ENCODE results near the gene RPRD2.

DNA sequence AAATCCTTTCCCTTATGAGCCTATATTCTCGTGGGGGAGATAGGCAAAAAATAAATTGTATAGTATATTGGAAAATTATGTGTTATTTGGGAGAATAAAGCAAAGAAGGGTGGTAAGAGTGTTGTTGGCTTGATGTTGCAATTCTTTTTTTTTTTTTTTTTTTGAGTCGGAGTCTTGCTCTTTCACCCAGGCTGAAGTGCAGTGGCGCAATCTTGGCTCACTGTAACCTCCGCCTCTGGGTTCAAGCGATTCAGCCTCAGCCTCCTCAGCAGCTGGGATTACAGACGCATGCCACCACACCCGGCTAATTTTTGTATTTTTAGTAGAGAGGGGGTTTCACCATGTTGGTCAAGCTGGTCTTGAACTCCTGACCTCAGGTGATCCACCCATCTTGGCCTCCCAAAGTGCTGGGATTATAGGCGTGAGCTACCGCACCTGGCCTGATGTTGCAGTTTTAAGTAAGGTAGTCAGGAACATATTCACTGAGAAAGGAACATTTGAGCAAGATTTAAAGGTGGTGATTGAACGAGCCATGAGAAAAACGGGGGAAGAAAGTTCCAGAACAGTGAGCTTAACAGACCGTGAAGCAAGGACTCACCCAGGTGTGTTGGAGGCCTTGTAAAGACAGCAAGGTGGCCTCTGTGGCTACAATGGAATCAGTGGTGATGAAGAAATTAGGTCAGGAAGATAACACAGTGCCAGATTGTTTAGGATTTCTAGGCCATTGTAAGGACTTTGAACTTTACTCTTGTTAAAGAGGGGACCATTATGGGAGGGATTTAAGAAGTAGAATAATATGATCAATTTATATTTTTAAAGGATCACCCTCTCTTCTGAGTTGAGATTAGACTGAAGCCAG is 45.8 kb downstream of the RPRD2 start:
- TF ChIP-seq, protein P1, sequence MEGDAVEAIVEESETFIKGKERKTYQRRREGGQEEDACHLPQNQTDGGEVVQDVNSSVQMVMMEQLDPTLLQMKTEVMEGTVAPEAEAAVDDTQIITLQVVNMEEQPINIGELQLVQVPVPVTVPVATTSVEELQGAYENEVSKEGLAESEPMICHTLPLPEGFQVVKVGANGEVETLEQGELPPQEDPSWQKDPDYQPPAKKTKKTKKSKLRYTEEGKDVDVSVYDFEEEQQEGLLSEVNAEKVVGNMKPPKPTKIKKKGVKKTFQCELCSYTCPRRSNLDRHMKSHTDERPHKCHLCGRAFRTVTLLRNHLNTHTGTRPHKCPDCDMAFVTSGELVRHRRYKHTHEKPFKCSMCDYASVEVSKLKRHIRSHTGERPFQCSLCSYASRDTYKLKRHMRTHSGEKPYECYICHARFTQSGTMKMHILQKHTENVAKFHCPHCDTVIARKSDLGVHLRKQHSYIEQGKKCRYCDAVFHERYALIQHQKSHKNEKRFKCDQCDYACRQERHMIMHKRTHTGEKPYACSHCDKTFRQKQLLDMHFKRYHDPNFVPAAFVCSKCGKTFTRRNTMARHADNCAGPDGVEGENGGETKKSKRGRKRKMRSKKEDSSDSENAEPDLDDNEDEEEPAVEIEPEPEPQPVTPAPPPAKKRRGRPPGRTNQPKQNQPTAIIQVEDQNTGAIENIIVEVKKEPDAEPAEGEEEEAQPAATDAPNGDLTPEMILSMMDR (conservative IDR thresholded peaks at IDR 0.05 in 1 of 2, IDR thresholded peaks at IDR 0.05 in 1 of 2; ENCODE audit: extremely low read depth in 1 of 2, insufficient read depth in 1 of 2, low read depth in 1 of 2, low read length in 2 of 2): no peak
- no peak for TF ChIP-seq EZH2 (IDR thresholded peaks at IDR 0.05; ENCODE audit: borderline replicate concordance, low read length)

Measured in mammary epithelial cell (primary cell).